HL-60/S4 (cell line): ENCODE data around the gene SOX6.

ENCODE experiments used
- in situ Hi-C: fragments of 300-500 bp; cut with MboI; formaldehyde crosslinking; loops from 2 replicates; pipeline ENCODE4 v1.14.3; 2022; ENCODE audit warnings: low sequenced_read_pairs

Gene SOX6

GRCh38 chr11:16365581-16366228 is 9.4 kb upstream of the SOX6 start:
- in situ Hi-C loops, result no loop called here

GRCh38 chr11:16364254-16364653 is 7.9 kb upstream of the SOX6 start:
- in situ Hi-C loops, result no loop called here

- in situ Hi-C loops, result no loop called here
Measured at GRCh38 chr11:16363706-16364105, 7.4 kb upstream of the SOX6 start.

GRCh38 chr11:16361108-16361865 is 4.9 kb upstream of the SOX6 start:
- in situ Hi-C loops, result no loop called here

- in situ Hi-C loops, result no loop called here
Measured at GRCh38 chr11:16359369-16359768, 3.0 kb upstream of the SOX6 start.

- in situ Hi-C loops, result no loop called here
Measured at GRCh38 chr11:16358726-16359125, 2.4 kb upstream of the SOX6 start.

GRCh38 chr11:16357775-16358174 is 1.4 kb upstream of the SOX6 start:
- in situ Hi-C loops, result no loop called here

GRCh38 chr11:16356761-16357393 is 531 bp upstream of the SOX6 start:
- in situ Hi-C loops, result no loop called here

GRCh38 chr11:16352707-16353106 is 3.6 kb downstream of the SOX6 start:
- in situ Hi-C loops, result no loop called here

- in situ Hi-C loops, result no loop called here
Measured at GRCh38 chr11:16350125-16350524, 6.2 kb downstream of the SOX6 start.

- in situ Hi-C loops, result no loop called here
Measured at GRCh38 chr11:16347928-16348685, 8.2 kb downstream of the SOX6 start.

- in situ Hi-C loops, result no loop called here
Measured at GRCh38 chr11:16346975-16347374, 9.4 kb downstream of the SOX6 start.

- in situ Hi-C loops, result no loop called here
Measured at GRCh38 chr11:16341853-16342252, 14.5 kb downstream of the SOX6 start.

- in situ Hi-C loops, result no loop called here
Measured at GRCh38 chr11:16338393-16338792, 18.0 kb downstream of the SOX6 start.

- in situ Hi-C loops, result no loop called here
Measured at GRCh38 chr11:16337421-16338213, 18.7 kb downstream of the SOX6 start.

GRCh38 chr11:16336721-16337120 is 19.6 kb downstream of the SOX6 start:
- in situ Hi-C loops, result no loop called here

GRCh38 chr11:16336204-16336603 is 20.1 kb downstream of the SOX6 start:
- in situ Hi-C loops, result no loop called here

GRCh38 chr11:16335236-16335962 is 20.9 kb downstream of the SOX6 start:
- in situ Hi-C loops, result no loop called here

GRCh38 chr11:16326679-16327297 is 29.6 kb downstream of the SOX6 start:
- in situ Hi-C loops, result no loop called here
